HPDE6-E6E7 (cell line): ENCODE data around the gene RPS15.
"Not testable (repeated sequence)": the region's sequence is repeated elsewhere in the genome, so short reads cannot be mapped to it uniquely, and the experiment has no call there.

ENCODE experiments used
- DNase-seq: peaks from one replicate; pipeline ENCODE4 v3.0.0; 2011; ENCODE audit warnings: missing footprints; ENCODE audit errors: extremely low spot score

Gene RPS15

DNA sequence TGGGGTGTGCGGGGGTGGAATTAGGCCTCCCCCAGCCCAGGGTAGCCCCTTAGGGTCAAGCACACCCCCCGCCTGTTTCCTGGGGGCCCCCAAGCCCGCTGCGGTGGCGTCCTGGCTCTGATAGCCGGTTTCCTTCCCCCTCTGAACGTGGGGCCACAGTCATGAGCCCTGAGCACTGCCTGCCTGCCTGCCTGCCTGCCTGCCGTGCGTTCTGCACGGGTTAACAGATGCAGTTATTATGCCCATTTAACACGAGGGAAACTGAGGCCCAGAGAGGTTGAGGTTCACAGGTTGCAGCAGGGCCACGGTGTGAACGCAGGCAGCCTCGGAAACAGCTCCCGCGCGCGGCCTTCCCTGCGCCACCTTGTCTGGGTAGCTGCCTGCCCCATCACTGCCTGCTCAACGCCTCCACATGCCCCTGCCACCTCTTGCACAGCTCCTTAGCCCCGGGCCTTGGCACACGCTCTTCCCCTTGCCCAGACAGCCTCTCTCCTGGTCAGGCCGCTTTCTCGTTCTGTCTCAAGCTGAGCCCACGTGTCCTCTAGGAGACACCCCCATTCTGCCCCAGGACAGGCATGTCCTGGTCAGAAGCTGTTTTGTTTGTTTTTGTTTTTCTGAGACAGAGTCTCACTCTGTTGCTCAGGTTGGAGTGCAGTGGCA lies 35.7 kb upstream of the RPS15 start:
- peak; percentile 78 for DNase-seq

DNA sequence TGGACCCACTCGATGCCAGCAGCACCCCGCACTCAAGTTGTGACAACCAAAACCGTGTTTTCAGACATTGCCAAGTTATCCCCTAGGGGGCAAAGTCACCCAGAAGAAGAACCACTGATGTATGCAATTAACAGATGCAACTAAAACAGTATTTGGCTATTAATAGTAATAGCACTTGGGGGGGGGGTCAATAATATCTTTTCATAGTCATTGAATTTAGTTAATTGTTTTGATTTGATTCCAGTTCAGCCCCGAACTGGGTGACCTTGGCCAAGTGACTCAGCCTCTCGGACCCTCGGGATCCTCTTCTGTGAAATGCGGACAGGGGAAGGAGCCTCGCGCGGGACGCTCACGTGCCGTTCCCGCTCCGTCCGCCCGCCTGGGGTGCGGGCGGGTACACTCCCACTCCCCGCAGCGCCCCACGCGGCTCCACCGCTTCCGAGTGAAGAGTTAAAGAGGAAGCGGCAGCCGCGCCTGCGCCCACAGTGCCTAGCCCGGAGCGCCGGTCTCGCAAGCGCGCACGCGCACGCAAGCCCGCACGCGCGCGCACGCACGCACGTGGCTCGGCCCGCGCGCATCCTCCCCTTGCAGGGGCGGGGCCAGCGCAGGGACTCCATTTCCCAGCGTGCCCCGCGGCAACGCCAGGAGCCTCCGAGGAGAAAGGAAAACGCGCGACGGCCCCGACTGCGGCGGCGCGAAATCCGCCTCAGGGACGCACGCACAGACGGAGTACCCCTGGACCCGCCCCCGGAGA lies 31.2 kb upstream of the RPS15 start:
- DNase-seq: peak; percentile 72

DNA sequence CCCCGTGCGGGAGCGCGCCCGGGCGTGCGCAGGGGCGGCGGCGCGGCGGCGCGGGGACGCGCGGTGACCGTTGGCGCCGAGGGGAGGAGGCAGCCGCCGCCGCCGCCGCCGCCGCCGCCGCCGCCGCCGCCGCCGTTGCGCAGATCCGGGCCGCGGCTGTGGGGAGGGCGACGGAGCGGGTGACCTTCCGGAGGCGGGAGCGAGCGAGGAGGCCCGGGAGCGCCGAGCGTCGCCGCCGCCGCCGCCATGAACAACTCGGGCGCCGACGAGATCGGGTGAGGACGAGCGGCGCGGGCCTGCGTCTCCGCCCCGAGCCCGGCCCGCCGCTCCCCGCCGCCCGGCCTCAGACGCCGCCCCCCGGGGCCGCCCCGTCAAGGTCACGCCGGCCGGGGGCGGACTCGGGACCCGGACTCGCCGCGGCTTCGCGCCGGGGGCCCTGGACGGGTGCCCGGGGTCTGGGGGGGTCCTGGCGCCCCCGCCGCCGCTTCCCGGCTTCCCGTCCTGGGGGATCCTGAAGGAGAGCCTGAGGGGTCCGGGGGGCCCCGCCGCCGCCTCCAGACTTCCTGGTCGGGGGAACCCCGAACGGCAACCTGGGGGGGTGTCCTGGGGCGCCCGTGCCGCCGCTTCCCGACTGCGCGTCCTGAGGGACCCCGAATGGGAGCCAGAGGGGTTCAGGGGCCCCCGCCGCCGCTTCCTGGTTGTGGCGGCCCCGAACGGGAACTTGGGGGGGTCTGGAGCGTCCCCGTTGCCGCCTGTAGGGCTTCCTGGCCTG lies 30.5 kb upstream of the RPS15 start, which contains the start of gene DAZAP1:
DAZAP1 (plus strand) TSS at position 59 of the 772 bp plus-strand sequence; CDS start at position 247, 188 bp downstream.
- DNase-seq: no peak

DNA sequence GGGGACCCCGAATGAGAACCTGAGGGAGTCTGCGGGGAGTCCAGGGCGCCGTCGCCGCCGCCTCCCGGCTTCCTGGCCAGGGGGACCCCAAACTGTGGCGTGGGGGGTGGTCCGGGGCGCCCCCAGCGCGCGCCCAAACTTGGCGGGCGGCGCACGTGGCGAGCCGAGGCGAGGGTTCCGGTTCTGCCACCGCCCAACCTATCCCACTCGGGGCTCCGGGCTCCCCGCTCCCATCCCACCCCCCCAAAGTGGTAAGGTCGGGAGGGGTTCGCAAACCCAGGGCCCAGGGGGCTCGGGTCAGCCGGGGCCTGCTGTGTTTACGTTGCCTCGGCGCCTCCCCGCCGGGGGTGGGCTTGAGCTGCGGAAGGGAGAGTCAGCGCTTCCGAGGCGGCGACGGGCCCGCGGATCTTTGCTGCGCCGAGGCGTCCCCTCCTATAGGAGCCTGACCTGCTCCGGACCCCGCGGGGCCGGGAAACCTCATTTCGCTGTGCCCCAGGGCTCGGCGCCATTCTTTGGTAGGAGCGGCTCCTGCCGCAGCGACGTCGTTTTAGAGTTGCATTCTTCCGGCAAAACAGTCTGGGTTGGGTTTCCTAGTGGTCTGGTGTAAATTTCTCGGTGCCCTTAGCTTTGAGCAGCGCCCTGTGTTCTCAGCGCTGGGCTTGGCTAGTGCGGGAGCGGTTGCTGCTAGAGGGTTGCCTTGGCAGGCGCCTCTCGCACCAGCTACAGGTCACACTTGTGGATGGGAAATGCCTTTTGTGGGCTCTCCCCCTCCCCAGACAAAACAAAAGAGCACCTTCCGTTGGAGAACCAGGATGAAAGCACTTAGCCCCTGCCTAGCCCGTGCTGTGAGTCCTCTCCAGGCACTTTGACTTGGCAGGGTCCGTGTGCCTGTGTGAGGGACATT lies 29.6 kb upstream of the RPS15 start:
- DNase-seq: no peak

DNA sequence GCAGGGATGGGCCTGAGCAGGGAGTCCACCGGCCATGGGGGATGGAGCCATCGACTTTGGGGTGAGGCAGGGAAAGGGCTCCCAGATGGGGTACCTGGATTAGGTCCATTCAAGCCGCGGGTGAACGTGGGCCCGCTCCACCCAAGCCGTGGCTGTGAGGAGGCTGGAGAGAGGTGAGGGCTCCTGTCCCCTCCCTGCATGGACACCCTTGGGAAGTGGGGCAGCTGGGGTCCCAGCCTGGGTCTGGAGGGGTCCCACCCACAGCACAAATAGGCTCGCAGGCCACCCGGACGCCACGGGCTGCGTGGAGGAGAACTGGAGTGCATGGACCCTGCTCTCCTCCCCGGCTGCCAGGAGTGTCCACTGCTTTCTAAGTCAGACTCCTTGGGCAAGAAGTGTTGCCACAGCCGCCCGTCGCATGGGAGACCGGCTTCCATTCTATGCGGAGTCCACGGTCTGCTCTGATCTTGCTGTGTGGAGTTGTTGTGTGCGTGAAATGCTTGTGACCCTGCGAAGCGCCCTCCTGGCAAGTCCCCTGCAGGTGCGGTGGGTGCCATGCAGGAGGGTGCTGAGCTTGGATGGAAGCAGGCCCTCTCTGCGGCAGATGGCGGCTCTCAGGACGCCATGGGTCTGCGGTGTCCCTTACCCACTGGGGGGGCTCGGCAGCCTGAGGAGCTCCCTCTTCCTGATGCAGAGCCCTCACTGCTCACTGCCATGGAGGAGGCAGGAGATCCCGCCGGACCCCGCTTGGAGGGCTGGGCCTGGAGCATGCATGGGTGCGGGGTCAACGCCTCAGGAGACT lies 28.8 kb upstream of the RPS15 start:
- no peak for DNase-seq

DNA sequence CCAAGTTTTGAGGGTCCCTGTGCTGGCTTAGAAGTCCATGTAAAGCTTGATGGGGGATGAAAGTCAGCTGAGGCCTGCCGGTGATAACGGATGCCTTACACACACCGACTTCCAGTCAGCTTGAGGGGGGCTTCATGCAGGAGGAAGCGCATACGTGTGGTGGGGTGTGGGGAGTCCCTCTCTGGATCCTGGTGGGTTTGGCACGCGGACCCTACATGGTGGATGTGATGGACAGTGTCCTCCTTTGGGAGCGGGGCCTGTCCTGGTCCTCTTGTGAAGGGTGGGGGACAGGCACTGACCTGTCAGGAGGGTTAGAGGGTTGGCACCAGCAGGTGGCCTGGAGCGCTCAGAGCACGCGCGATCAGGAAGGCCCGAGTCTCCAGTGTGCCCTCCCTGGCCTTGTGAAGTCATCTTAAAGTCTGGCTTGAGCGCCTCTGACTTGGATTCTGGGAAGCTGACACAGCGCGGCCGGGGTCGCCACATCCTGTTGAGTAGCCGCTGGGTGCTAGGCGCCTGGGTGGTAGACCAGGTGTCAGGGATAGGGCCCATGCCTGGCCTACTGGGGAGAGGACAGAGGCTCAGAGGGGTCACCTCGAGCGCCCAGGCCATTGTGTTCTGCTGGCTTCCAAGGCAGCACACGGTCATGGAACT lies 27.9 kb upstream of the RPS15 start:
- DNase-seq: no peak

DNA sequence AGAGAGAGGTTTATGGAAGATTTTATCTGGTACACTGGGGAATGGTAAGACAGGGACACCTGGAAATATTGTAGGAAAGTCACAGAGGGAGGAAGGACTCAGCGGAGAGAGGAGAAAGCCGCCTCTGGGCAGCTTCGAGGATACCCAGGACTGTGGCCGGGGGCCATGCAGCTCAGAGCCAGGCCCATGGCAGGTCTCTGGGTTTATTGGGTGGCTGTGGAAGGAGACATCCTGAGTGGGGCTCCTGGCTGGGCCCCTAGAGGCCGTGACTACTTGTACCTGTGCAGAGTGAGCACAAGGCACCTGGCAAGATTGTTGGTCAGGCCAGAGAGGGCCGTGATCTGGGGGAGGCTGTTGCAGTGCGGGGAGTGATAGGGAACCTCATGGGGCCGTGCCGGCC lies 27.4 kb upstream of the RPS15 start:
- DNase-seq: no peak

DNA sequence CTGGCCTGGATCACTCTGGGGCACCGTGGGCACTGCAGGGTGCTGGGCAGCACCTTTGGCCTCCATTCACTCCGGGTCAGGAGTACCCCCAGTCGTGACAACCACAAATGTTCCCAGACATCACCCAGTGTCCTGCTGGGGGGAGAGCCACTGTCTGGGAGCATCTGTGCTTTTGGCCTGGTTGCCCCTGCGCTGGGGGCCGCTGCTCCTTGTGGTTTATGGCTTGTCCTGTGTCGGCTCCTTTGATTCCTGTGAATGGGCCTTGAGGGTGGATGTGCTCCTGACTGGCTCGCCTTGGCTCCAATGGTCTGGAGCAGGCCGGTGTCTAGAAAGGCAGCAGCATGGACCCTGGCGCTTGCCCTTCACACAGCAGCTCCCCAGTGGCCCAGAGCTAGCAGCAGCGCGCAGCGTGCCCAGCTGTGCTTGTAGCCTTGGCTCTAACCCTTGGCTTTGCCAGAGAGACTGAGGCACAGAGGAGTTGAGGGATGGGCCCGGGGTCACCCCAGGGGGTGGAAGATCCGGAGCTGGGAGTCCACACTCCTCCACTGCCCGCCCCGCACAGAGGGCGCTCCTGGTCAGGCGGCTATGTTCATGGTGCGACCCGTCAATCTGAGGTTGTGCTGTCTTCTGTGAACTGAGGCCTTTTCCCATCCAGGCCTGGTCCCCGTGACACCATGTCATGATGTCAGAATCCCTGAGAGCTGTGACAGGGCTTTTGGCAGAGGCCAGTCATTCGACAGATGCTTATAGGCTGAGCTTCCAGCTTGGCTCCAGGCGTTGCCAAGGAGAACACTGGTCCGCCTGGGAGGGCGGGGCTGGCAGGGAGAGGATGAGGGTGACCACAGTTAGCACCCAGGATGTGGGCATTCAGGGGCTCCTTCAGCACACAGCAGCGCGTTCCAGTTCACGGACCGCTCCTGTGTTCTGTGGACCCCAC lies 26.7 kb upstream of the RPS15 start:
- DNase-seq: no peak

DNA sequence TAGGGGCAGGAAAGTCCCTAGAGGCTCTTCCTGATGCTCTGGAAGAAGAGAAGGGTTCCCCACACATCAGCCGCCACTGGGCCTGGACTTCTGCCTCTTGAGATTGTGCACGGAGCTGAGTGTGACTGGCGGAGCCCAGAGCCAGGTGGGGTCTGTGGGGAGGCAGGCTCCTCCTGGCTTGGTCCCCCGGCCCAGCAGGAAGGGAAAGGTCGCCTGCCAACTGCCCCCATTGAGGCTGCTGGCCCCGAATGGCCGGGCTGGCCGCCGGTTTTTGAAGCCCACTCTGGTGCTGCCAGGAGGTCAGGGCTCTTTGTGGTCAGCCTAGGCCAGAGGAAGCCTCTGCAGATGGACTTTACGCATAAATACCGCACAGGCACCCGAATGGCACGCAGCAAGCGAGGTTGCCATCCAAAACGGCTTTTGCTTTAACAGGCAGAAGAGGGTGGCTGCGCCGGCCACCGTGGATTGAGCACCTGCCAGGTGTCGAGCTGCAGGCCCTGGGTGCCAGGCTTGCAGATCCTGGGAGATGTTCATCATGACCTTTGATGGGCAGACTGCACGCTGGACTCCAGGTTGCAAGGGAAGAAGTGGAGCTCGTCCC lies 25.8 kb upstream of the RPS15 start:
- no peak for DNase-seq

DNA sequence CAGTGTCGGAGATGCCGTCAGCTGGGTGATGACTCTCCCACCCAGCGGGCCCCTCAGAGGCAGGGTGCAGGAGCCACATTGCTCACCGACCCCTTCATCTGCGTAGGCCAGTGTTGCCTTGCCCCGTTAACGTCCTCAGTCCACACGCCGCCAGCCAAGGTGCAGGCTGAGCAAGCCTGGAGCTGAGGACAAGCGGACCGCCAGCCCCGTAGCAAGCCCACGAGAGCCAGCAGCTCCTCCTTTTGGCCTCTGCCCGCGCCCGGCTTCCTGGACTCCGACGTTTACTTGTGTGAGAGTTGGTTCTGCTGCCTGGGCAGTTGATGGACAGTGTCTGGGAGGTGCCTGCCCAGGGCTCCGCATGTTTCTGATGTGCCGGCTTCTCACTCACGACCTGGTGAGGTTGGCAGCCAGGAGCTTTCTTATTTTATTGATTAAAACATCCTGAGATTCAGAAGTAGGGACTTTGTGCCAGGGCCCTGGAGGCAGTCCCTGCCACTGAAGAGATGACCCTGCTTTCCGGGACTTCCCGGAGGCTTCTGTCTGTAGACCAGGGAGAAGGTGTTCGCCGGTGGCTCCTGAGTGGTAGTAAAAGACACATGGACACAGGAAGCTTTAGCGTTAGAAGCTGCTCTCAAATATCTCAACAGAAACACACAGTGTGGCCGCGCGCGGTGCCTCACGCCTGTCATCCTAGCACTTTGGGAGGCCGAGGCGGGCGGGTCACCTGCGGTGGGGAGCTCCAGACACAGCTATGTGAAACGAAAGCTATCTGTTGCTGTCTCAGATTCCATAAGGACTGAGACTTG lies 25.0 kb upstream of the RPS15 start:
- DNase-seq: no peak

DNA sequence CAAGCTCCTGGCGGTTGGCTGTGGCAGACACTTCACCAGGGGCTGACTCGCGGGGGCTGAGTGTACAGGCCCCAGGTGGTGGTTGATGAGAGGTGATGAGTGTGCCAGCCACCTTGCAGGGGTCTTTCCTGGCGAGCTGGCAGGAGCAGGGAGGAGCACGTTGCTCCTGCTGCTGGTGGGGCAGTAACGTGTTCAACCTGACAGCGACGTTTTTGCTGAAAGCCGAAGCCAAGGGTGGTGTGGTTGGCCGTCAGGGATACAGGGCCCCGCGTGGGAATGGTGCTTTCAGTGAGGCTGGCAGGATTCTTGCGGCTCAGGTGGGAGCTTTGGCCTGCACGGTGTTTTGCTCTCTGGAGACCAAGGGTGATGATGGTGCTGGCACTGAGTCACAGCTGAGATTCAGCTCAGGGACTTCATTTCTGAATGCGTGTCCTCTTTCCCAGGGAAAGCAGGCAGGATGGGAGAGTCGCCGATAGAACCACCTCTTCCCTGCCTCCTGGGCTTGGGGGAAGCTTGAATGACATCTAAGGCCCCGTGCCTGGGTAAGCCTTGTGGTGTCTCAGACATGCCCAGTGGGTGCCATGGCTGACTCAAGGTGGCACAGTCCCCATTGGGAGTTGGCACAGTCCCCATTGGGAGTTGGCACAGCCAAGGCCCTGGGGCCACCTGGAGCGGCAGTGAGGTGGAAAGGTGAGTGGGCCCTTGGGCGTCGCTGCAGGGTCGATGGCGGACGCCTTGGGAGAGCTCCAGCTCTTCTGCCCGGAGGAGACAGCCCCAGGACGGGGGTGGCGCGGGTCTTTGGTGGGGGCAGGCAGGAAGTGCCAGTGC lies 22.0 kb upstream of the RPS15 start:
- no peak for DNase-seq

DNA sequence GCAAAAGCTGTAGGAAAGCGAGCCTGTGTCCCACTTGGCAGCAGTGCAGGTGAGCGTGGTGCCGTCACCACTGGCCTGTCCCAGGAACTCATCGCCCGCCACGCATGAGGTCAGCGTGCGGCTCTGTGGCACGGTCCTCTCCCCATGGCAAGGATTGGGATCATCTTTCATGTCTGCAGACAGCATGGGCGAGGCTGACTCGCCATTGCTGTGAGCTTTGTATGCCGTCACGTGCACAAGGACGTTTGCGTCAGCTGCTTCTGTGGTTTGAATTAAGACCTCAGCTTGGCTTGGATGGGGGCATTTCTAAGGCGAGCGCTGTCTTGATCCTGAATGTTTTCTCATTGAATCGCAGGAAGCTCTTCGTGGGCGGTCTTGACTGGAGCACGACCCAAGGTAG lies 21.1 kb upstream of the RPS15 start:
- DNase-seq: no peak

DNA sequence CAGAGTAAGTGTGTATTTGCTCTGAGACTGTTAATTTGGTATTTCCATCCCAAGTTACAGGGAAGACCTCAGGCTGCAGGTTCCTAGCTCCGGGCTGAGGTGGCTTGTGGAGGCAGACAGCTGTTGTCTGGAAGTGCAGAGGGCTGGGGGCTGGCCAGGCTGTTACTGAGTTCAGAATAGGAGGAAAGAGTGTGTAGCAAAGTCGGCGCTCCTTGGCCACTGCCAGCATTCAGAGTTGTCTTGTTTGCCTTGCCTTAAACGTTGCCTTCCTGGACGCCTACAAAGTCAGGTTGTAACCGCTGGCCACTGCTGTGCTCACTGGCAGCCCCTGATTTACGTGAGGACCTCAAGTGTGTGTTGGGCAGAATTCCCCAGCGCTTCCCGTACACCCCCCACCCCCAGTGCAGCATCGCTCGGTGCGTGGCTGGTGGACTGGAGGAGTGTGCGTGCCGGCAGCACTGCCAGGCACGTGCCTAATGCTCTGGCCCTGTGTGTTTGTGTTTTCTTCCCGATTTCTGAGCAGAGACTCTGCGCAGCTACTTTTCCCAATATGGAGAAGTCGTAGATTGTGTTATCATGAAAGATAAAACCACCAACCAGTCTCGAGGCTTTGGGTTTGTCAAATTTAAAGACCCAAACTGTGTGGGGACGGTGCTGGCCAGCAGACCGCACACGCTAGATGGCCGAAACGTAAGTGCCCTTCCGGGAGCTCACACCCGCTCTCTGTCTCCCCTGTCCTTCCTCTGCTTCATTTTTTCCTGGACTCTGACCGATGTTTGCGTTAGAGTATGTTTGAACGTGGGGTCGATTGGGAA lies 20.3 kb upstream of the RPS15 start:
- DNase-seq: no peak

DNA sequence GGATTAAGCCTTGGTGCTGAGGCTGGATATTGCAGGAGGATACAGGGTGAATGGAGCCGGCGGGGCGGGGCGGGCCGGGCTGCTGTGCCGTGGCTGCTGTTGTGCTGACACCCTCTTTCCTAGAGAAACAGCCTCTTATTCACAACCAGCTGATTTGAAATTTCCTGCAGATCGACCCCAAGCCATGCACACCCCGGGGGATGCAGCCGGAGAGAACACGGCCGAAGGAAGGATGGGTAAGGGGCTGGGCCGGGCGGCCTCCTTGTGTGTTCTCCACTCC lies 19.8 kb upstream of the RPS15 start:
- DNase-seq: no peak

DNA sequence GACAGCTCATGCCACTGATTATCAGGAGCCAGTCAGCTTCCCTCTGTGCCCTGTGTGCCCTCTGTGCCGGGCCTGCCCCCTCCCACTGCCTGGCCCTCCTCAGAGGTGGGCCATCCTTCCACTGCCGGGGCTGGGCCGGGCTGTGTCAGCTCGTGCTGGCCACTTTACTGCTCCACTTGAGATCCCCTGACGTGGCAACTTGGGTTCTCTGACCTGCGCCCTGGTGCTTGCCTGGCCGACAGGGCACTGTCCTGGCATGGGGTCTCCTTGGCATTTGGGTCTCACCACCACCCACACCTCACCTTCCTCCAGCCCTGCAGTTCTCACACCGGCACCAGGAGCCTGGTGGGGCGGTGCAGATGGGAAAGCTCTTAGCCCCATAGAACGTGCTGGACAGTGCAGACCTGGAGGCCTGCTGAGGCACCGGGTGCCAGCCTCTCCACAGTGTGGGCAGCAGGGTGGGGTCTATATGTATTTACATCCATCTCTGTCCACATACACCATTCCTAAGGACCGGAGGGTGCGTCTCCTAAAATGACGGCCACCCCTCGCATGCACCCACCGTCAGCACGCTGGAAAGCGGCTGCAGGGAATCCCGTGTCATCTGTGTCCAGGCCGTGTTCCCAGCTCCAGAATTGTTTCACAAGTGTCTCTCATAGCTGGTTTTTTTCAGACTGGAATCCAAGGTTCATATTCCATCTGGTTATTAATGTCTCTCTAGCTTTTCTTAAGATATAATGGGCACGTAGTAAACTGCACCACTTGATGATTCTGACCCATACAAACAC lies 19.1 kb upstream of the RPS15 start:
- DNase-seq: no peak

DNA sequence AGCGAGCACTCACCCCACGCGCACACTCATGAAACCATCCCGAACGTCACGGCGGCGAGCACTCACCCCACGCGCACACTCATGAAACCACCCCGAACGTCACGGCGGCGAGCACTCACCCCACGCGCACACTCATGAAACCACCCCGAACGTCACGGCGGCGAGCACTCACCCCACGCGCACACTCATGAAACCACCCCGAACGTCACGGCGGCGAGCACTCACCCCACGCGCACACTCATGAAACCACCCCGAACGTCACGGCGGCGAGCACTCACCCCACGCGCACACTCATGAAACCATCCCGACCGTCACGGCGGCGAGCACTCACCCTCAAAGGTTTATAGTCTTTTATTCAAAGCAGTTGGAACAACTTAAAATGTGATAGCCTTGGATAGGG lies 18.1 kb upstream of the RPS15 start:
- not testable (repeated sequence) for DNase-seq
